GM12801 (cell line): Measurements from ENCODE around the gene NAP1L4.

Experiments used
- TF ChIP-seq, protein P1 (sequence below): IDR thresholded peaks from one replicate; pipeline ENCODE4 v1.5.1; 2011; ENCODE audit warnings: control low read depth; ENCODE audit not compliant: insufficient read length; ENCODE audit errors: extremely low read depth

NAP1L4 gene

DNA sequence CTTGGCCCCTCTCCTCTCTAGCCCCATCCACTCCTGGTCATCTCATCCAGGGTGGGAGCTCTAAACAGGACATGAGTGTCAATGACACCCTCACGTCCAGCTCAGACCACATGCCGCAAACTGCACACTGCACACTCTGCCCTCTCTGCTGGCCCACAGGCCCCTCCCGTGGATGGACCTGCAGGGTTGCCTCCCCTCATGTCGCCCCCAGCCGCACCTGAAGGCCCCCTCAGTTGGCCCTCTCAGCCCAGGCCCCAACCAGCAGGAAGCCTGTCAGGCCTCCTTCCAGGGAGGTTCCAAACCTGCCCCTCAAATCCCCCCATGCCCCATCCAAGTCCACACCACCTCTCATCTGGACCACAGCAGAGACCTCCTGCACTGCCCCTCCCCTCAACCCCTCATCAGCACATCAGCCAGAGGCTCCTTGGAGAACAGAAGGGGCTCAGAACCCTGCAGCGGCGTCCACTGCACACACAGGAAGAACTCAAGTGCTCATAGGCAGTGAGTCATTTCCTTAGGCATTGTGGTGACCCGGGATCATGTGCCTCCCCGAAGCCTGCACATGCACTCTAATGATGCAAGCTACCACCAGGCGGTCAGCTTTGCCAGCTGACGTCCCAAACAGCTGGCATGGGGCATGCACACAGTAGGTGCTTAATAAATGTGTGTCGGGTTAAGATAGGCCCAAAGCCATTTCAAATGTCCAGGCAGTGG, 93.6 kb downstream of the NAP1L4 start:
- TF ChIP-seq, protein P1, sequence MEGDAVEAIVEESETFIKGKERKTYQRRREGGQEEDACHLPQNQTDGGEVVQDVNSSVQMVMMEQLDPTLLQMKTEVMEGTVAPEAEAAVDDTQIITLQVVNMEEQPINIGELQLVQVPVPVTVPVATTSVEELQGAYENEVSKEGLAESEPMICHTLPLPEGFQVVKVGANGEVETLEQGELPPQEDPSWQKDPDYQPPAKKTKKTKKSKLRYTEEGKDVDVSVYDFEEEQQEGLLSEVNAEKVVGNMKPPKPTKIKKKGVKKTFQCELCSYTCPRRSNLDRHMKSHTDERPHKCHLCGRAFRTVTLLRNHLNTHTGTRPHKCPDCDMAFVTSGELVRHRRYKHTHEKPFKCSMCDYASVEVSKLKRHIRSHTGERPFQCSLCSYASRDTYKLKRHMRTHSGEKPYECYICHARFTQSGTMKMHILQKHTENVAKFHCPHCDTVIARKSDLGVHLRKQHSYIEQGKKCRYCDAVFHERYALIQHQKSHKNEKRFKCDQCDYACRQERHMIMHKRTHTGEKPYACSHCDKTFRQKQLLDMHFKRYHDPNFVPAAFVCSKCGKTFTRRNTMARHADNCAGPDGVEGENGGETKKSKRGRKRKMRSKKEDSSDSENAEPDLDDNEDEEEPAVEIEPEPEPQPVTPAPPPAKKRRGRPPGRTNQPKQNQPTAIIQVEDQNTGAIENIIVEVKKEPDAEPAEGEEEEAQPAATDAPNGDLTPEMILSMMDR: no peak

DNA sequence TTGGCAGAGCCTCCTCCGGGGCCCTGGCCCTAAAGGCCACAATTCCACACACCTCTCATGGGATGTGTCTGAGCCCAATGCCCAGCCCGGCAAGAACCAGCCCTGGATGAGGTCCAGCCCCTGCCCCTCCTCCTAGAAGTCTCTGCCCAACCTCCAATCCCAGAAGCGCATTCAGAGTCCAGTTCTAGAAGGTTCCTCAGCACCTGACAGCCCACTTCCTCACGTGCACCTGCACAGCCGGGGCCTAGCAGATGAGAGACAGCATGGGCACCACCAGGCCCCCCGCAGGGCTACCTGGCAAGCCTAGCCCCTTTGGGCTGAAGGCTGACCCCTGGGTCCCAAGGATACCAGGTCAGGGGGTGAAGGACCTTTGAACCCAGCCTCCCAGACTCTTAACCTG, 95.1 kb downstream of the NAP1L4 start:
- TF ChIP-seq, protein P1: no peak

DNA sequence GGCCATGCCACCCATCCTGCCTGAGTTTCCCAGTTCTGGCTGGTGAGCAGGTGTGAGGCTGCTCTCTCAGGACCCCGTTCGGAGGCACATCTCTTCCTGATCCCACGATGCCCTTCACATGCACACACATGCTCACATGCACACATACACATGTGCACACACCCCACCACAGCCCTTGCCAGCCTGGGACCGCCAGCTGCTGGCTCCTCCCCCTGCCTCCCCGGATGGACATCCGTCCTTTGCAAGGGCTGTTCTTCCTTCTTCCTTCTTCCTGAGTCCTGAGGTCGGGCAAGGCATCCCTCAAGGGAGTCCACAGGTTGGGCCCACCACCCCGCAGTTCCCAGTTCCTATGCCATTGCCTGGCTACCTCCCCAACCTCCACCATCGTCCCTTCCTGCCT, 96.1 kb downstream of the NAP1L4 start:
- TF ChIP-seq, protein P1: no peak
